ENCODE results near the gene PRR15.

DNA sequence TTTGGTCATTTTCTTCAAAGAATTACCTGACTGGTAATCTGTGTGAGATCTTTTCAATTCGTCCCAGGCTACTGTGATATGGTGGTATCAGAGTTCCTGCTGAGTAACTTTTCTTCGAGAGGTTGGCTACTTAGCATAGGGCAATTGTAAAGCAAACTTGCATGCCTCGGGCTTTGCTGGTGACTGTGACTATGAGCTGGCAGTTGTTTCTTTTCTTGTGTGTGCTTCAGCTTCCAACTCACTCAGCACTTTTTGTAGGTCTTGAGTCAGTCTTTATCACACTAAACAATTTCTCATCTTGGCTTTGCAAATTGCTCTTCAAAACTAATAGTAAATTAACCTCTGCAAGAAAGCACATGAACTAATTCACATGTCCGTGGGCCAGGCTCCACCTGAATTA is 44.3 kb downstream of the PRR15 start:
- TF ChIP-seq EZH2 (IDR thresholded peaks at IDR 0.05; ENCODE audit: borderline replicate concordance, insufficient read depth, low read depth, low read length, poor library complexity, severe bottlenecking) = no peak
- TF ChIP-seq CTCF (IDR thresholded peaks at IDR 0.05) = no peak
